ENCODE measurements around the gene GDPD5.

The GDPD5 gene

GRCh38 chr11:75567971-75568370 lies 42.2 kb upstream of the GDPD5 start:
- no peak for TF ChIP-seq CTCF (IDR thresholded peaks at IDR 0.05; ENCODE audit: insufficient read depth, low read length, poor library complexity, severe bottlenecking)
- TF ChIP-seq EZH2phosphoT487 (conservative IDR thresholded peaks at IDR 0.05; ENCODE audit: low read length): no peak
- Histone ChIP-seq H3K4me3 (ENCODE audit: insufficient read depth, low read length, poor library complexity, severe bottlenecking) (no peak overlapping the region), H2AFZ (ENCODE audit: low read depth, low read length, severe bottlenecking) (no peak overlapping the region), H4K20me1 (ENCODE audit: low read depth, low read length) (no peaks in the 10 kb centered on the region), H3K79me2 (ENCODE audit: insufficient read depth, low read length) (no peaks in the 10 kb centered on the region), H3K4me2 (ENCODE audit: low read depth, low read length, poor library complexity, severe bottlenecking) (no peak overlapping the region), H3K9me2 (replicated peaks; ENCODE audit: insufficient read depth, low read length) (no peaks in the 10 kb centered on the region), H3K27me3 (ENCODE audit: low read length) (no peaks in the 10 kb centered on the region), H3K27ac (ENCODE audit: low read depth, low read length) (no peak overlapping the region), H3K9ac (ENCODE audit: low read length) (no peak overlapping the region), H3F3A (ENCODE audit: insufficient read depth) (no peaks in the 10 kb centered on the region), H3K36me3 (ENCODE audit: low read length) (no peaks in the 10 kb centered on the region), H3K9me3 (ENCODE audit: insufficient read depth, low read length) (no peaks in the 10 kb centered on the region)

- Histone ChIP-seq H3K9me2 (replicated peaks; ENCODE audit: insufficient read depth, low read length) (no peaks in the 10 kb centered on the region), H3K9me3 (ENCODE audit: insufficient read depth, low read length) (no peaks in the 10 kb centered on the region), H3K4me2 (ENCODE audit: low read depth, low read length, poor library complexity, severe bottlenecking) (no peak overlapping the region), H4K20me1 (ENCODE audit: low read depth, low read length) (no peaks in the 10 kb centered on the region), H3K4me3 (ENCODE audit: insufficient read depth, low read length, poor library complexity, severe bottlenecking) (no peak overlapping the region), H3F3A (ENCODE audit: insufficient read depth) (no peaks in the 10 kb centered on the region), H3K36me3 (ENCODE audit: low read length) (no peaks in the 10 kb centered on the region), H2AFZ (ENCODE audit: low read depth, low read length, severe bottlenecking) (no peak overlapping the region), H3K79me2 (ENCODE audit: insufficient read depth, low read length) (no peaks in the 10 kb centered on the region), H3K27ac (ENCODE audit: low read depth, low read length) (no peak overlapping the region), H3K27me3 (ENCODE audit: low read length) (no peaks in the 10 kb centered on the region), H3K9ac (ENCODE audit: low read length) (no peak overlapping the region)
- TF ChIP-seq CTCF (IDR thresholded peaks at IDR 0.05; ENCODE audit: insufficient read depth, low read length, poor library complexity, severe bottlenecking) (no peak), EZH2phosphoT487 (conservative IDR thresholded peaks at IDR 0.05; ENCODE audit: low read length) (no peak)
Measured at GRCh38 chr11:75566763-75567279, 41.1 kb upstream of the GDPD5 start.

- Histone ChIP-seq H3K4me2 (ENCODE audit: low read depth, low read length, poor library complexity, severe bottlenecking) (no peak overlapping the region), H3K27me3 (ENCODE audit: low read length) (no peaks in the 10 kb centered on the region), H3K79me2 (ENCODE audit: insufficient read depth, low read length) (no peaks in the 10 kb centered on the region), H2AFZ (ENCODE audit: low read depth, low read length, severe bottlenecking) (no peak overlapping the region), H4K20me1 (ENCODE audit: low read depth, low read length) (no peaks in the 10 kb centered on the region), H3K36me3 (ENCODE audit: low read length) (no peaks in the 10 kb centered on the region), H3K9me3 (ENCODE audit: insufficient read depth, low read length) (no peaks in the 10 kb centered on the region), H3F3A (ENCODE audit: insufficient read depth) (no peaks in the 10 kb centered on the region), H3K27ac (ENCODE audit: low read depth, low read length) (no peak overlapping the region), H3K9me2 (replicated peaks; ENCODE audit: insufficient read depth, low read length) (no peaks in the 10 kb centered on the region), H3K4me3 (ENCODE audit: insufficient read depth, low read length, poor library complexity, severe bottlenecking) (no peak overlapping the region), H3K9ac (ENCODE audit: low read length) (no peak overlapping the region)
- TF ChIP-seq EZH2phosphoT487 (conservative IDR thresholded peaks at IDR 0.05; ENCODE audit: low read length) (no peak), CTCF (IDR thresholded peaks at IDR 0.05; ENCODE audit: insufficient read depth, low read length, poor library complexity, severe bottlenecking) (no peak)
Measured at GRCh38 chr11:75565916-75566762, 40.4 kb upstream of the GDPD5 start.
